T-helper 2 cell treated with Interferon-gamma antibody and Interleukin-4, amounts not matched to agents 100 ng/mL and 5 ng/mL, for 36 hours (primary cell): Measurements from ENCODE around the gene TMA7. TPM values are rescaled to one million over a fixed set of nuclear protein-coding genes. Genes with fewer than 3 reads are reported as not detected.

Experiments used
- intact Hi-C: fragments of 100-400 bp; cut with micrococcal nuclease; formaldehyde crosslinking; loops from one replicate; pipeline ENCODE4 v1.15.1; 2023
- total RNA-seq: library from RNA; stranded (reverse); gene quantifications from 2 replicates; pipeline ENCODE4 v1.2.3, GENCODE V29; 2022

Gene TMA7
- total RNA-seq, 1 donor from 2014 or later: 289 TPM

DNA sequence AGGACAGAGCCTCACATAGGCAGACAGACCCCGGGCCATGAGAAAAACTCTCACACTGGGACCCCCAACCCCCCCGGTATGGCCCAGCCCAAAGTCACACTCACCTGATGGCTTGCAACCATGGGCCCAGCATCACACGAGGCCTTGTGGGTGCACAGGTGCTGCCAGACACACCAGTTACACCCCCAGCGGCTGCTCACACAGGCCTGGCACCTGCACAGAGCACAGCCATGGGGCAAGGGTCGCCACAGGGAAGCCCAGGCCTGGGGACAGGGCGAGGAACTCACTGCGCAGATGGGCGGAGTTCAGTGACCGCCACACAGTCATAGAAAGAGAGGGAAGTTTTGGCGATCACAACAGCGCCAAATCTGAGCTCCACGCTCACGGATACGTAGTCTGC is 19.5 kb upstream of the TMA7 start:
- intact Hi-C loops: no loop called here

DNA sequence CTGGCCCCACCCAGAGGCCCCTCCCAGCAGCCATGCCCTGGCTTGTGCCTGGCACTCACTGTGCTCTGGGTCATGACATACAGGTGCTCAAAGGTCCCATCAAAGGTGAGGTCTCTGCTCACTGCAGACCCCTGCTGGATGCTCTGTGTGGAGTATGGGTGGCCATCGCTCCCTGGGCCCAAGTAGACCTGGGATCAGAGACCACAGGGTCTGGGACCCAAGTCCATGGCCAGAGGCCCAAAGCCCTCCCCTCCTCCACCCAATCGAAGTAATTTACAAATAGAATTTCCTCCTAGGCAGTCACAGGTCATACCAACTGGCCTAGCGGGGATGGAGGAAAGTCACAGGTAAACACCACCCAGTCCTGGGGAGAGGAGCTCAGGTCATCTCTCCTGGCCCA is 17.8 kb upstream of the TMA7 start:
- intact Hi-C loops: no loop called here

GRCh38 chr3:48422681-48423080 is 17.4 kb upstream of the TMA7 start:
- intact Hi-C loops: no loop called here

GRCh38 chr3:48423241-48423882 is 16.7 kb upstream of the TMA7 start:
- intact Hi-C loops: no loop called here

DNA sequence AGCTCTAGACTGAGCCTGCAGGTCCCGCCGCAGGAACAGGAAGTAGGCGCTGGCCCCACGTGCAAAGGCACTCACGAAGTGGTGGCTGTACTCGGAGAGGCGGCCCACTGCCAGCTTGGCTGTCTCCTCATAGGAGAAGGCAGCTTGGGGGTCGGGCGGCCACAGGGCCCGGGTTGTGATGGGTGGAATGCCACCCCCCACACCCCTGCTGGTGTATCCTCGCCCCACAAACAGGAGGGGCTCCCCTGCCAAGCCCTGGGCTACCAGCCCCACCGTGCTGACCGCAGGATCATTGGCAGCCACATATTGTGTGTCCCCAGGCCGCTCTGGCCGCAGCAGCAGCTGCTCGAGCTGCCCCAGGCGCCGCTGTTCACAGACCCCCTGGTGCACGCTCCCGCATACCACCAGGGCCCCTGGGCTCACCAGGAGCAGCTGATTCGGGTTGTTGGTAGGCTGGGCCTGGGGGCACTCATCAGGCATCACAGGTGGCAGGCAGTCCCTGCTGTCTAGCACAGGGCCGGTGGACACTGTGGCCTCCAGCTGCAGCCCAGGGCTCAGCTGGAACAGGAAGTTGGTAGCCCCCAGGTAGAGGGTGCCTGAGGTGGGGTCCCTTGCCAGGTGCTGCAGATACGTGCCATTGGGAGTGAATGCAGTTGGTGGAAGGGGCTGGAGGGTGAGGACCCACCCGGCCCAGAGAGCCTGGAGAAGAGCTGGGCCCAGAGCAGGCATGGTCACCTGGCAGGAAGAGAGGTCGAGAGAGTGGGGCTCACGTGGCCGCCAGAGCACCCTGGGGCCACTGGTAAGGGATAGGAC is 16.0 kb upstream of the TMA7 start:
- intact Hi-C loops: no loop called here

DNA sequence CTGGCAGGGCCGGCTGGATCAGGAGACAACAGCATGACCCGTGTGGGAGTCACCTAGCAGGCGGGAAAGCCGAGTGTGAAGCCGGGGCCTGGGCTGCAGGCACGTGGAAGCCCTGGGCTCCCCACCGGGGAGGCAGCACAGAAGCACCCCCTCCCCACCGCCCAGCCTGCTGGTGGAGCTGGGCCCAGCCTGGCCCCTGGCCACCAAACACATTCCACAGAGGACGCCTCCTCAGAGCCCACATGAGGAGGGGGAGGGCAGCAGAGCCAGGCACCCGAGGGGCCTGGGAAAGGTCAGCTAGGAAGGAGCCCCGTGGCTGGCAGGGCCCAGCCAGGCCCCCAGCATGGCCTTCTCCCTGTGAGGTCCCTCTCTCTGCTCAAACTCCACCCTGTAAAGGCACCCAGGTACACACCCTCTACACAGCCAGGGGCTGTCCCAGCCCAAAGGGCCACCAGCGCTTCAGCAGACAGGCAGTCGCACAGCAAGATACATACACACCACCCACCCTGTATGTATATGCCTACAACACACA is 14.7 kb upstream of the TMA7 start:
- intact Hi-C loops: no loop called here

DNA sequence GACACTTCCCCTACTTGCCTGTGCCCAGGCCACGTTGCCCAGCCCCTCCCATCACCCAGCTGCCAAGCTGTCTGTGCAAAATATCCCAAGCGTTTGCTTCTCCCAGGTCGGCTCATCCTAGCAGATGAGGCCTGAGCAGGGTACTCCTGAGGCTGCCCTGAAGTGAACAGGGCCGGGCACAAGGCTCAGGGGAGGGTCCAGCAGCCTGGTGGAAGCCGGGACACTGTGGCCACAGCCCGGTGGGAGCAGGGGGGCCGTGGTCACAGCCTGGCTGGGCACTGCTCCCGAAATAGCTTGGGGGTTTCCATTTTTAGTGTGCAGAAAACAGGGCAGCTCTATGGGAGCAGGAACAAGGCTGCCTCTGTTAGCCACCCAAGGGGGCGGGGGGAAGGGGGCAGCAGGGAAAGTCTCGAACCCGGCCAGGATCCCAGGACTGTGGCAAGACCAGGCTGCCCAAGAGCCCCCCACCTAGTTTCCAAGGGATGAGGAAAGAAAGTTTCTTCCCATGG is 13.6 kb upstream of the TMA7 start:
- intact Hi-C loops: no loop called here

DNA sequence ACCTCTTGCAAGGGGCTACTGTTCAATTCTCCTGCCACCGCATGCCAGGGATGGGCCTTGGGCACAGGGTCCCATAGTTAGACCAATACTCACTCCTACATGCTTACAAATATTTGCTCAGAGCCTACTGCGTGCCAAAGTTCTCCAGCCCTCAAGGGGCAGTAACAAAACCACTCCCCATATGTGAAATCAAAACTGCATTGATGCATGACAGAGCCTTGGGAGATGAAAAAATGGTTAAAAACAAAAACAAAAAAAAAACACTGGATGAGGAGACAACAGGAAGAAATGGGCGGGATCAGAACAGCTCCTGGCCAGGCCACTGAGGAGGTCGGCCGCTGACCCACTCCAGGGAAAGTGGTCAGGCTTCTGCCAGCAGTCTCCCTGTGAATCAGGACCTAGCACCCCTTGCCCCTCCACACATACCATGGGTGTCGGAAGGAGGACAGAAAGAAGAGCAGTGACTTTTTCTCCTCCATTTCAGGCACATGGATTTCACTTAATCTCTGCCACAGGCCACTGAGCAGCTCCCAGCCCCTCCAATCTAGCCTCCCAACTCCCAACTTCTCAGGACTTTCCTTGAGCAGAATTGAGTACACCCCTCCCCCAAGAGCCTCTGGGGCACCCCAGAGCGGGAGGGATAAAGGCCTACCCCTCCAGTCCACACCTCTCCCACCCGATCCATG is 13.0 kb upstream of the TMA7 start:
- intact Hi-C loops: no loop called here

GRCh38 chr3:48427630-48427962 is 12.5 kb upstream of the TMA7 start:
- intact Hi-C loops: no loop called here

DNA sequence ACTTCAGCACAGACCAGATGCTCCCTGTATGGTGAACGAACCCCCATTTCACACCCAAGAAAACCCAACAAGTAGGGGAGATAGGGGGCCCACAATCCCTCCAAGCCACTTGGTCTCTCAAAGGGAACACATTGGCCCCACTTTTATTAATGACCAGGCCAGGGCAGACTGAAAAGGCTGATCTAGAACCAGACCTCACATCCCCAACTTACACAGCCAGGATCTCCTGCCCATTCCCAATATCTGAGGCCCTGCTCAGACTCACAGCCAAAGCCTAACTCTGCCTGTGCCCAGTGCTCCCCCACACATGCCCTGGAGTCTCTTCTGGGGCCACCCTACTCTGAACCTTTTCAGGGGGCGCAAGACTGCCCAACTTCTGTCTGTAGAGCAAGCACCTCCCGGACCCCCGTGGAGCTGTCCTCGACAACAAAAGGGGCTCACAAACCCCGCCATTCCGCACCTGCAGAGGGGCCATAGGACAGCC is 11.9 kb upstream of the TMA7 start:
- intact Hi-C loops: no loop called here

DNA sequence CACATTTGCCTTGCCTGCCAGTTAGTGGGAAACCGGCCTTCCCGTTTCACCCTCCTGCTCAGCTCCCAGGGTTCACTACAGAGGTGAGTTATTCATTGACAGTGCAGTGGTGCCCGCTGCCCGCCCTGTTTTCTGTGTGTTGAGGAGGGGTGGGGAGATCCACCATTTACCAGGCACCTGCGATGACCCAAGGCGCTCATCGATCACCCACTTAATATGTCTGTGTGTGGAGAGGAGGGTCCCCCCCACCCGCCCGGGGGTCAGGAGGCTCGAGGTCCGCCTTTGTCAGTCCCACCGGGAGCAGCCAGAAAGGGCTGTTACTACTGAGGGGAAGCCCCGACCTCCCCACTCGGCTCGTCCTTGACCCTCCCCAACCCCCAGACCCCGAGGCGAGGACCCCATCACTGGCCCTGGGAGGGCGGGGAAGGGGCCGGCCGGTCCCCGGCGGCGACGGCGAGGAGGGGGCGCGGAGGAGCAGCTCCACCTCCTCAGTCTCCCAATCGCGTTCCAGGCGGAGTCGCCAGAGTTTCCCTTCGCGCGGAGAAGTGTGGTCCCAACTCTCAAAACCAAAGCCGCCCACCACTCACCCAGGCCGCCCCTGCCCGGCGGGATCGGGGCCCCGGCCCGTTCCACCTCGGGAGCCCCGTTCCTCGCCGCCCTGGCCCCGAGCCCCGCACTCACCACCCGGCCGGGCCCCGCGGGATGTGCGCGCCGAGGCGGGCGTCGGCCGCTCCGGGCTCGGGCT is 11.3 kb upstream of the TMA7 start:
- intact Hi-C loops: no loop called here

- intact Hi-C loops: no loop called here
These were observed 10.6 kb upstream of the TMA7 start for GRCh38 chr3:48429317-48429959.

DNA sequence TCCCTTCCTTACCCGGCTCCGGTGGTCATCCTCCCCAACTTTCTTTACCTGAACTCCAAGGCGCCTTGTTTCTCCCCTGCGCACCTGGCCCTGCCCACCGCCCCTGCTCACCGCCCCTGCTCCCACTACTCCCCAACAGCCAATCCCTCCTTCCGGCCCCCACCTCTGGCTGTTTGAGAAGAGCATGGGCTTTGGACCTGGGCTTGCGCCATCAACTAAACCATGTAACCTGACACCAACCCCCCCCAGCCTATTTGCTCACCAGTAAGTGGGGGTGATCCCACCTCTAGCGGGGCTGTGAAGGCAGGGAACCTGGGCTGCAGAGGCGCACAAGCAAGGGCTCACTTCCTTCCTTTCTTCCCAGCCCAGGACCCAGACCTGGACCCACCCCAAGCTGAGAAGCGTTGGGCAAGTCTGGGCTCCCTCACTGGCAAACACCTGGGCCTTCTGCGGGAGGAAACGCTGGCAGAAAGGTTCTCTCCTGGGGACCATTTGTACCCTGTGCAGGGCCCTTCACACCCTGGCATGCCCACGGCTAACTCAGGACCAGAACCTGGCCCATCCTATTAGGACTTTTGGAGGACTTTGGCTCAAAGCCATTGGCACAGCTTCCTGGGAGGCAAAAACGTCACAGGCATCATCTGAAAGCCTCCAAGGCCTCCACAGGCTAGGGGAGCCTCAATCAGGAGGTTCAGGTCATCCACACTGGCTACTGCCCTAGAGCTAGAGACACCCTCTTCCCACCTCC is 9.9 kb upstream of the TMA7 start, which contains the start of gene PLXNB1:
PLXNB1 (minus strand) TSS at position 127 of the 748 bp plus-strand sequence. CDS start 5,475 bp downstream, outside the sequence.
- intact Hi-C loops: no loop called here

DNA sequence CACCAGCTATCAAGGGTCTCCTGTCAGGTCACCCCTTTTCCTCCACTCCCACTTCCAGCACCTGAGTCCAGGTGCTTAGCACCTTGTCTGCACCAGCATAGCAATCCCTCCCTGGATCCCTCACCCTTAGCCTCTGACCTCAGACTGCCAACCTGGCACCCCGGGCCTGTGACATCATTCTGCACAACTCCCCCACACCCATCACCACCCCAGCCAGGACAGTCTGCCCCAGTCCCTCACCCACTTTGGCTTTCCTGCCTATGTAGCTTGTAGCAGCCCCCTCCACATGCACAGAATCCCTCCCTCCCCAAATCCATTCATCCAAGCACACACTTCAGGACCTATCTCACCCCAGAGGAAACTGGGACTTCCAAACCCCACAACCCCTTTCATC is 9.4 kb upstream of the TMA7 start:
- intact Hi-C loops: no loop called here

- intact Hi-C loops: no loop called here
These were observed 8.6 kb upstream of the TMA7 start for GRCh38 chr3:48431224-48432029.

GRCh38 chr3:48432411-48433371 is 7.4 kb upstream of the TMA7 start:
- intact Hi-C loops: no loop called here

DNA sequence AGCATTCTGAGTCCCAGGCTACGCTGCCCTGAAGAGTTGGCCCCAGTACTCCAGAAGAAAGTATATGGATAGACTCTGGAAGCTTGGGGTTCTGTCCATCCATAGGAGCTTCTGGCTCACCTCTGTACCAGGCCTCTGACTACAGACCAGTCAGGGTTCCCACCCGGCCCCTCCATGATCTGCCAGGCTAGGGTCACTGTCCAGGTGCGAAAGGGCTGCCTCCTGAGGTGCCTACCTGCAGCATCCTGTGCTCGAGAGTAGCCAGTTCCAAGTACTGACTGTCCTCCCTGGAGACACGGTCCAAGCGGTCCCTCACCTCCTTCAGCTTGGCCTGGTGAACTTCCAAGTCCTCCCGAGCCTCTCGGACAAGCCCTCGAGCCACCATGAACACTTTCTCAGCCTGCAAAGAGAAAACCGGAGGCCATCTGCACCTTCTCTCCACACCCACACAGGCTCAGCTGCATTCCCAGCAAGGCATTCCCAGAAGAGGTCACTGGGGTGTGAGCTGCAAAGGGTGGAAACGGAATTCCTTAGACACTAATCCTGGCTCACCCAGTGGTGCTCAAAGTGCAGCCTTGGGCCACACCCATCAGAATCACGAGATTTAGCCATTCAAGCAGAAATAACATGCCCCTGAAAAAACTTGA is 6.5 kb upstream of the TMA7 start:
- intact Hi-C loops: no loop called here
